HepG2 (cell line): Measurements from ENCODE around the gene ZFTA. TPM values are rescaled to one million over a fixed set of nuclear protein-coding genes. Genes with fewer than 3 reads are reported as not detected.
A peak's percentile ranks its signal among the peaks of the same experiment; 100 is the strongest.

ENCODE experiments used
- CBX1 ChIP-seq: IDR thresholded peaks from one replicate; pipeline ENCODE4 v1.6.1; 2016; ENCODE audit warnings: antibody characterized with exemption, low read depth
- CBX2 ChIP-seq, 2 experiments: fragments of 200-600 bp in 1 of 2; sonication (generic); formaldehyde crosslinking in 1 of 2; IDR thresholded peaks; 2 replicates each; pipeline versions ENCODE4 v1.7.0 to v1.8.1; 2018 to 2022; ENCODE audit warnings: low read depth in 2 of 2, low read length in 1 of 2, mild to moderate bottlenecking in 1 of 2, missing genetic modification reagents in 1 of 2
- CHD2 ChIP-seq: IDR thresholded peaks from 2 replicates; pipeline ENCODE4 v1.6.1; 2011; ENCODE audit warnings: low read depth, low read length, improper control_type of control experiment
- CHD4 ChIP-seq: fragments of 200-600 bp; sonication (generic); IDR thresholded peaks from 2 replicates; pipeline ENCODE4 v1.7.0; 2017; ENCODE audit warnings: mild to moderate bottlenecking, low read length, borderline replicate concordance
- JDP2 ChIP-seq: sonication (generic); formaldehyde crosslinking; IDR thresholded peaks from 2 replicates; pipeline ENCODE4 v1.8.1; 2022; ENCODE audit warnings: missing genetic modification reagents, borderline replicate concordance
- MAF1 ChIP-seq: sonication (generic); formaldehyde crosslinking; IDR thresholded peaks from 2 replicates; pipeline ENCODE4 v1.5.0; 2020; ENCODE audit warnings: missing genetic modification reagents, borderline replicate concordance
- MAFK ChIP-seq, 2 experiments: IDR thresholded peaks in 1 of 2; conservative IDR thresholded peaks in 1 of 2; 2 replicates each; pipeline ENCODE4 v1.6.1; 2011; ENCODE audit warnings: improper control_type of control experiment in 2 of 2, low read length in 2 of 2
- MTF2 ChIP-seq: sonication (generic); formaldehyde crosslinking; IDR thresholded peaks from 2 replicates; pipeline ENCODE4 v1.5.0; 2020; ENCODE audit warnings: missing genetic modification reagents, borderline replicate concordance
- NFATC3 ChIP-seq: sonication (generic); formaldehyde crosslinking; IDR thresholded peaks from 2 replicates; pipeline ENCODE4 v1.5.1; 2020; ENCODE audit warnings: mild to moderate bottlenecking, missing genetic modification reagents
- NFIB ChIP-seq: sonication (generic); formaldehyde crosslinking; IDR thresholded peaks from 2 replicates; pipeline ENCODE4 v1.9.0; 2021; ENCODE audit warnings: missing genetic modification reagents, mild to moderate bottlenecking, borderline replicate concordance
- RARG ChIP-seq: sonication (generic); formaldehyde crosslinking; IDR thresholded peaks from 2 replicates; pipeline ENCODE4 v1.4.0; 2020; ENCODE audit warnings: low read depth, mild to moderate bottlenecking, missing genetic modification reagents
- RNF2 ChIP-seq: fragments of 450-650 bp; conservative IDR thresholded peaks from 2 replicates; pipeline ENCODE4 v1.6.1; 2016; ENCODE audit warnings: low read depth
- XRCC5 ChIP-seq: fragments of 200-400 bp; formaldehyde crosslinking; optimal IDR thresholded peaks from 2 replicates; pipeline ENCODE3; 2017; ENCODE audit warnings: mild to moderate bottlenecking, low read length
- ZBTB7A ChIP-seq: sonication (generic); formaldehyde crosslinking; IDR thresholded peaks from 2 replicates; pipeline ENCODE4 v1.8.0; 2022; ENCODE audit warnings: mild to moderate bottlenecking, missing genetic modification reagents
- ZFP36 ChIP-seq: fragments of 150-350 bp; IDR thresholded peaks from 2 replicates; pipeline ENCODE4 v1.6.1; 2018; ENCODE audit warnings: borderline replicate concordance, low read length, low read depth; ENCODE audit not compliant: partially characterized antibody
- ZNF263 ChIP-seq: sonication (generic); formaldehyde crosslinking; IDR thresholded peaks from 2 replicates; pipeline ENCODE4 v1.4.0; 2020; ENCODE audit warnings: missing genetic modification reagents
- ZNF382 ChIP-seq: sonication (generic); formaldehyde crosslinking; IDR thresholded peaks from 2 replicates; pipeline ENCODE4 v1.5.0; 2020; ENCODE audit warnings: missing genetic modification reagents, mild to moderate bottlenecking, borderline replicate concordance
- ZNF589 ChIP-seq: sonication (generic); formaldehyde crosslinking; conservative IDR thresholded peaks from 2 replicates; pipeline ENCODE4 v1.8.0; 2022; ENCODE audit warnings: mild to moderate bottlenecking, moderate library complexity, missing genetic modification reagents
- ZNF790 ChIP-seq: sonication (generic); formaldehyde crosslinking; IDR thresholded peaks from 2 replicates; pipeline ENCODE4 v1.8.0; 2022; ENCODE audit warnings: missing genetic modification reagents, mild to moderate bottlenecking, borderline replicate concordance
- polyA plus RNA-seq, 8 experiments: library from polyadenylated mRNA; depleted of rRNA in 3 of 8; stranded (reverse) in 7 of 8; unstranded in 1 of 8; fragments of >200 nt; fragmentation: Illumina TruSeq in 4 of 8; extraction: Trizol in 4 of 8; gene quantifications; 2 replicates each; pipeline versions ENCODE4 v1.2.1 to v1.2.3, GENCODE V29; 2011 to 2016; ENCODE audit warnings: low read depth in 4 of 8, missing spikeins in 1 of 8, mixed read lengths in 1 of 8; ENCODE audit not compliant: insufficient read depth in 1 of 8
- total RNA-seq, 5 experiments: library from RNA; depleted of rRNA; stranded (reverse); fragments of >200 nt; fragmentation: Illumina TruSeq; extraction: Trizol; gene quantifications; 2 replicates each; pipeline ENCODE4 v1.2.3, GENCODE V29; 2016; ENCODE audit warnings: low read depth in 1 of 5
- TF ChIP-seq, protein P1 (sequence below): sonication (generic); formaldehyde crosslinking; IDR thresholded peaks from 2 replicates; pipeline ENCODE4 v1.5.0; 2020; ENCODE audit warnings: mild to moderate bottlenecking, missing genetic modification reagents
- TF ChIP-seq, protein P2 (sequence below): sonication (generic); formaldehyde crosslinking; IDR thresholded peaks from 2 replicates; pipeline ENCODE4 v1.8.1; 2023; ENCODE audit warnings: missing genetic modification reagents, mild to moderate bottlenecking, borderline replicate concordance
- TF ChIP-seq, protein P3 (sequence below): sonication (generic); formaldehyde crosslinking; IDR thresholded peaks from 2 replicates; pipeline ENCODE4 v1.5.0; 2020; ENCODE audit warnings: missing genetic modification reagents
- TF ChIP-seq, protein P4 (sequence below): fragments of 450-650 bp; IDR thresholded peaks from 2 replicates; pipeline ENCODE4 v1.6.1; 2017
- TF ChIP-seq, protein P5 (sequence below): sonication (generic); formaldehyde crosslinking; IDR thresholded peaks from 2 replicates; pipeline ENCODE4; 2020; ENCODE audit warnings: missing genetic modification reagents, mild to moderate bottlenecking, borderline replicate concordance

ZFTA gene
- total and polyA plus RNA-seq, 2 of the 13 experiments (the other 11 are each of a cell fraction or from before 2014, with no cell fraction given), result 3.9 to 10.4 TPM

DNA sequence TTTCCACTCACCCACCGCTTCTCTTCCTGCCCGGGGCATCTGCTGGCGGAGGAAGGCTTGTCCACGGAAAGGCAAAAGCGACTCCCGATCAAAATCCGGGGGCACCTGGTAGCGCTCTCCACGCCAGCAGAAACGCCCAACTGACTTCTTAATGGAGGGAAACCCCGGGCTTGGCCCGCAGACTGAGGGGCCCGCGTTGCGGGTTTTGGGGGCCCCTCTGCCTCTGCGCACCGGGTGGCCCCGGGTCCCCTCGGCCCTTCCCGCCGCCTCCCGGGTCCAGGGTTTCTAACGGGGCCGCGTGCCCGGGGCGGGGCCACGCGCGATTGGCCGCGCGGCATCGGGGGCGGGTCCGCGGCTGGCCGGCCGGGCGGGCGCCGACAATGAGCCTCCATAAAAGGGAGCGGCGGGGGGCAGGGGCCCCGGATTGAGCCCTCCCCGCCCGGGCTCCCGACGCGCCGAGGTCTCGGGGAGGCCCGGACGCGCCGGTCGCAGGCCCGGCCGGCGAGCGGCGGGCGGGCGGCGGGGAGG is 44.5 kb upstream of the ZFTA start, which contains the start of gene SPINDOC (continued):
- TF ChIP-seq ZBTB7A (CRISPR knock-in tag) (no peak), NFIB (CRISPR knock-in tag) (no peak), NFATC3 (no peak), ZNF790 (CRISPR knock-in tag) (no peak; the same call in 1 of the 2 replicates), ZNF589 (CRISPR knock-in tag) (no peak), MAF1 (CRISPR knock-in tag) (no peak), ZNF382 (CRISPR knock-in tag) (no peak), MAFK (conservative IDR thresholded peaks at IDR 0.05 in 1 of 2, IDR thresholded peaks at IDR 0.05 in 1 of 2; ENCODE audit: low read length in 2 of 2) (no peak), CBX1 (no peak), ZNF263 (CRISPR knock-in tag) (no peak), CBX2 (IDR thresholded peaks at IDR 0.05; ENCODE audit: low read depth, low read length) (no peak), CBX2 (CRISPR knock-in tag; IDR thresholded peaks at IDR 0.05; ENCODE audit: low read depth) (no peak), XRCC5 (no peak), JDP2 (CRISPR knock-in tag) (no peak), ZFP36 (no peak), CHD2 (no peak), RNF2 (peak; percentile 48; the same call in 1 of the 2 replicates), MTF2 (CRISPR knock-in tag) (no peak), CHD4 (no peak), RARG (no peak)
- TF ChIP-seq, protein P1, sequence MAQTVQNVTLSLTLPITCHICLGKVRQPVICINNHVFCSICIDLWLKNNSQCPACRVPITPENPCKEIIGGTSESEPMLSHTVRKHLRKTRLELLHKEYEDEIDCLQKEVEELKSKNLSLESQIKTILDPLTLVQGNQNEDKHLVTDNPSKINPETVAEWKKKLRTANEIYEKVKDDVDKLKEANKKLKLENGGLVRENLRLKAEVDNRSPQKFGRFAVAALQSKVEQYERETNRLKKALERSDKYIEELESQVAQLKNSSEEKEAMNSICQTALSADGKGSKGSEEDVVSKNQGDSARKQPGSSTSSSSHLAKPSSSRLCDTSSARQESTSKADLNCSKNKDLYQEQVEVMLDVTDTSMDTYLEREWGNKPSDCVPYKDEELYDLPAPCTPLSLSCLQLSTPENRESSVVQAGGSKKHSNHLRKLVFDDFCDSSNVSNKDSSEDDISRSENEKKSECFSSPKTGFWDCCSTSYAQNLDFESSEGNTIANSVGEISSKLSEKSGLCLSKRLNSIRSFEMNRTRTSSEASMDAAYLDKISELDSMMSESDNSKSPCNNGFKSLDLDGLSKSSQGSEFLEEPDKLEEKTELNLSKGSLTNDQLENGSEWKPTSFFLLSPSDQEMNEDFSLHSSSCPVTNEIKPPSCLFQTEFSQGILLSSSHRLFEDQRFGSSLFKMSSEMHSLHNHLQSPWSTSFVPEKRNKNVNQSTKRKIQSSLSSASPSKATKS, result no peak
- TF ChIP-seq, protein P2, sequence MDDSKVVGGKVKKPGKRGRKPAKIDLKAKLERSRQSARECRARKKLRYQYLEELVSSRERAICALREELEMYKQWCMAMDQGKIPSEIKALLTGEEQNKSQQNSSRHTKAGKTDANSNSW, result no peak
- TF ChIP-seq, protein P3, sequence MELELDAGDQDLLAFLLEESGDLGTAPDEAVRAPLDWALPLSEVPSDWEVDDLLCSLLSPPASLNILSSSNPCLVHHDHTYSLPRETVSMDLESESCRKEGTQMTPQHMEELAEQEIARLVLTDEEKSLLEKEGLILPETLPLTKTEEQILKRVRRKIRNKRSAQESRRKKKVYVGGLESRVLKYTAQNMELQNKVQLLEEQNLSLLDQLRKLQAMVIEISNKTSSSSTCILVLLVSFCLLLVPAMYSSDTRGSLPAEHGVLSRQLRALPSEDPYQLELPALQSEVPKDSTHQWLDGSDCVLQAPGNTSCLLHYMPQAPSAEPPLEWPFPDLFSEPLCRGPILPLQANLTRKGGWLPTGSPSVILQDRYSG (CRISPR knock-in tag), result no peak
- TF ChIP-seq, protein P4, sequence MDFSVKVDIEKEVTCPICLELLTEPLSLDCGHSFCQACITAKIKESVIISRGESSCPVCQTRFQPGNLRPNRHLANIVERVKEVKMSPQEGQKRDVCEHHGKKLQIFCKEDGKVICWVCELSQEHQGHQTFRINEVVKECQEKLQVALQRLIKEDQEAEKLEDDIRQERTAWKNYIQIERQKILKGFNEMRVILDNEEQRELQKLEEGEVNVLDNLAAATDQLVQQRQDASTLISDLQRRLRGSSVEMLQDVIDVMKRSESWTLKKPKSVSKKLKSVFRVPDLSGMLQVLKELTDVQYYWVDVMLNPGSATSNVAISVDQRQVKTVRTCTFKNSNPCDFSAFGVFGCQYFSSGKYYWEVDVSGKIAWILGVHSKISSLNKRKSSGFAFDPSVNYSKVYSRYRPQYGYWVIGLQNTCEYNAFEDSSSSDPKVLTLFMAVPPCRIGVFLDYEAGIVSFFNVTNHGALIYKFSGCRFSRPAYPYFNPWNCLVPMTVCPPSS, result no peak
- TF ChIP-seq, protein P5, sequence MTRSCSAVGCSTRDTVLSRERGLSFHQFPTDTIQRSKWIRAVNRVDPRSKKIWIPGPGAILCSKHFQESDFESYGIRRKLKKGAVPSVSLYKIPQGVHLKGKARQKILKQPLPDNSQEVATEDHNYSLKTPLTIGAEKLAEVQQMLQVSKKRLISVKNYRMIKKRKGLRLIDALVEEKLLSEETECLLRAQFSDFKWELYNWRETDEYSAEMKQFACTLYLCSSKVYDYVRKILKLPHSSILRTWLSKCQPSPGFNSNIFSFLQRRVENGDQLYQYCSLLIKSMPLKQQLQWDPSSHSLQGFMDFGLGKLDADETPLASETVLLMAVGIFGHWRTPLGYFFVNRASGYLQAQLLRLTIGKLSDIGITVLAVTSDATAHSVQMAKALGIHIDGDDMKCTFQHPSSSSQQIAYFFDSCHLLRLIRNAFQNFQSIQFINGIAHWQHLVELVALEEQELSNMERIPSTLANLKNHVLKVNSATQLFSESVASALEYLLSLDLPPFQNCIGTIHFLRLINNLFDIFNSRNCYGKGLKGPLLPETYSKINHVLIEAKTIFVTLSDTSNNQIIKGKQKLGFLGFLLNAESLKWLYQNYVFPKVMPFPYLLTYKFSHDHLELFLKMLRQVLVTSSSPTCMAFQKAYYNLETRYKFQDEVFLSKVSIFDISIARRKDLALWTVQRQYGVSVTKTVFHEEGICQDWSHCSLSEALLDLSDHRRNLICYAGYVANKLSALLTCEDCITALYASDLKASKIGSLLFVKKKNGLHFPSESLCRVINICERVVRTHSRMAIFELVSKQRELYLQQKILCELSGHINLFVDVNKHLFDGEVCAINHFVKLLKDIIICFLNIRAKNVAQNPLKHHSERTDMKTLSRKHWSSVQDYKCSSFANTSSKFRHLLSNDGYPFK (CRISPR knock-in tag), result no peak
